Endothelial cell of umbilical vein (primary cell): Measurements from ENCODE around the gene C6orf141. TPM values are rescaled to one million over a fixed set of nuclear protein-coding genes. Genes with fewer than 3 reads are reported as not detected.

Source experiments
- BruUV-seq: library from RNA; stranded (reverse); fragments of 400-500 nt; replicated peaks from 2 replicates; lab custom pipeline; 2021; lab: Mats Ljungman, UMichigan
- CTCF ChIA-PET: fragments of 300-600, 350-600 bp; sonication (Branson Sonifier 250); formaldehyde crosslinking; loops from one replicate; lab custom pipeline; 2021; ENCODE audit warnings: antibody characterized with exemption, inconsistent platforms; lab: Charles Lee
- POLR2A ChIA-PET: fragments of 300-600, 350-600 bp; sonication (Branson Sonifier 250); formaldehyde crosslinking; loops from one replicate; lab custom pipeline; 2021; ENCODE audit warnings: antibody characterized with exemption, inconsistent platforms; lab: Charles Lee
- DNase-seq: peaks from one replicate; pipeline ENCODE4 v3.0.0-alpha.2; 2011; ENCODE audit warnings: low read depth, low spot score
- FAIRE-seq: peaks from 2 replicates; lab custom pipeline; 2011; peaks lifted over from hg19 to GRCh38; lab: Jason Lieb, UNC
- H2AFZ ChIP-seq: 2 replicates; pipeline ENCODE4 v1.6.0; 2012; ENCODE audit warnings: low read depth, low read length, control low read depth, inconsistent platforms
- H3K27ac ChIP-seq: 2 replicates; pipeline ENCODE4 v1.5.1; 2011; ENCODE audit warnings: low read depth, mild to moderate bottlenecking, control low read depth, low read length, moderate library complexity; ENCODE audit not compliant: insufficient read depth
- H3K27me3 ChIP-seq, 2 experiments: 2 replicates each; pipeline versions ENCODE4 v1.6.0 to v1.6.1; 2011; ENCODE audit warnings: low read length in 2 of 2, mixed read lengths in 1 of 2; ENCODE audit not compliant: control insufficient read depth in 2 of 2, insufficient read depth in 2 of 2
- H3K36me3 ChIP-seq, 2 experiments: 2 replicates in 1 of 2; 3 replicates in 1 of 2; pipeline ENCODE4 v1.5.1; 2011; ENCODE audit warnings: low read length in 2 of 2, mild to moderate bottlenecking in 1 of 2, moderate library complexity in 1 of 2; ENCODE audit not compliant: control insufficient read depth in 2 of 2, insufficient read depth in 2 of 2; ENCODE audit errors: extremely low read depth in 1 of 2
- H3K4me1 ChIP-seq: 3 replicates; pipeline ENCODE4 v1.5.1; 2011; ENCODE audit warnings: mild to moderate bottlenecking, low read length; ENCODE audit not compliant: control insufficient read depth, insufficient read depth; ENCODE audit errors: extremely low read depth
- H3K4me2 ChIP-seq: 2 replicates; pipeline ENCODE4 v1.6.1; 2011; ENCODE audit warnings: low read length, control low read depth, mixed read lengths; ENCODE audit not compliant: insufficient read depth
- H3K4me3 ChIP-seq, 3 experiments: fragments of 200-600 bp in 1 of 3; sonication (generic), shearing (Covaris generic) in 1 of 3; replicated peaks in 1 of 3; 2 replicates each; pipeline ENCODE4 v1.5.1; 2011 to 2016; ENCODE audit warnings: control low read depth in 3 of 3, low read length in 3 of 3, mild to moderate bottlenecking in 2 of 3, inconsistent platforms in 1 of 3, low read depth in 1 of 3, moderate library complexity in 1 of 3; ENCODE audit not compliant: insufficient read depth in 1 of 3
- H3K79me2 ChIP-seq: 2 replicates; pipeline ENCODE4 v1.6.0; 2012; ENCODE audit warnings: low read length, inconsistent platforms; ENCODE audit not compliant: control insufficient read depth, insufficient read depth
- H3K9ac ChIP-seq: replicated peaks from 2 replicates; pipeline ENCODE3; 2011; ENCODE audit warnings: low read length, control low read depth; ENCODE audit not compliant: insufficient read depth; ENCODE audit errors: extremely low read depth
- H3K9me1 ChIP-seq: replicated peaks from 3 replicates; pipeline ENCODE4 v1.6.0; 2011; ENCODE audit warnings: mild to moderate bottlenecking, low read length; ENCODE audit not compliant: control insufficient read depth, insufficient read depth; ENCODE audit errors: extremely low read depth
- H3K9me3 ChIP-seq: replicated peaks from 2 replicates; pipeline ENCODE4 v1.5.1; 2012; ENCODE audit warnings: low read length, inconsistent platforms; ENCODE audit not compliant: control insufficient read depth, insufficient read depth
- H4K20me1 ChIP-seq: replicated peaks from 2 replicates; pipeline ENCODE3; 2011; ENCODE audit warnings: mild to moderate bottlenecking, low read length; ENCODE audit not compliant: control insufficient read depth, insufficient read depth; ENCODE audit errors: extremely low read depth
- EZH2 ChIP-seq: IDR thresholded peaks from 2 replicates; pipeline ENCODE4 v1.6.1; 2012; ENCODE audit warnings: borderline replicate concordance, low read depth, mild to moderate bottlenecking, moderate library complexity, low read length, inconsistent platforms; ENCODE audit not compliant: severe bottlenecking
- FOS ChIP-seq: IDR thresholded peaks from 2 replicates; pipeline ENCODE4 v1.6.1; 2011; ENCODE audit warnings: mild to moderate bottlenecking, low read length, moderate library complexity, borderline replicate concordance; ENCODE audit not compliant: insufficient read depth
- GATA2 ChIP-seq: IDR thresholded peaks from 2 replicates; pipeline ENCODE4 v1.7.0; 2011; ENCODE audit warnings: low read depth, mild to moderate bottlenecking, moderate library complexity, mixed read lengths, low read length; ENCODE audit not compliant: insufficient read length, insufficient read depth
- JUN ChIP-seq: IDR thresholded peaks from 2 replicates; pipeline ENCODE4 v1.6.1; 2011; ENCODE audit warnings: borderline replicate concordance, low read depth; ENCODE audit not compliant: insufficient read length, insufficient read depth
- MAX ChIP-seq: IDR thresholded peaks from 2 replicates; pipeline ENCODE4 v1.6.1; 2011; ENCODE audit not compliant: insufficient read depth, insufficient read length
- MYC ChIP-seq: IDR thresholded peaks from one replicate; pipeline ENCODE4 v1.6.1; 2011; ENCODE audit warnings: mild to moderate bottlenecking, low read depth, low read length
- POLR2A ChIP-seq: IDR thresholded peaks from 2 replicates; pipeline ENCODE4 v1.6.1; 2012; ENCODE audit warnings: low read depth, mild to moderate bottlenecking, control low read depth, low read length
- POLR2AphosphoS5 ChIP-seq: IDR thresholded peaks from 2 replicates; pipeline ENCODE4 v1.6.1; 2012; ENCODE audit warnings: low read depth, mild to moderate bottlenecking, control low read depth, low read length, moderate library complexity; ENCODE audit not compliant: insufficient read depth
- dilution Hi-C: fragments of 300-500 bp; cut with MboI; formaldehyde crosslinking; loops from one replicate; pipeline ENCODE4 v1.15.0; 2019; ENCODE audit warnings: low sequenced_read_pairs; ENCODE audit not compliant: extremely low pct_ligation_motif_present
- intact Hi-C: fragments of 100-400 bp; cut with micrococcal nuclease; formaldehyde crosslinking; loops from one replicate; pipeline ENCODE4 v1.10.0; 2022
- polyA plus RNA-seq, 4 experiments: library from polyadenylated mRNA; depleted of rRNA in 3 of 4; stranded (reverse) in 3 of 4; unstranded in 1 of 4; fragments of >200 nt; gene quantifications; 2 replicates each; pipeline versions ENCODE4 v1.2.1 to v1.2.3, GENCODE V29; 2011 to 2012; ENCODE audit warnings: missing spikeins in 1 of 4
- total RNA-seq: library from RNA; stranded (reverse); gene quantifications from 2 replicates; pipeline ENCODE4 v1.2.3, GENCODE V29; 2021
- TF ChIP-seq, protein P1 (sequence below), 2 donors: IDR thresholded peaks; 1 replicate in 1 of 2; 2 replicates in 1 of 2; pipeline ENCODE4 v1.5.1; 2011; ENCODE audit warnings: low read length in 2 of 2, mild to moderate bottlenecking in 2 of 2, moderate library complexity in 2 of 2, control low read depth in 1 of 2, inconsistent platforms in 1 of 2, low read depth in 1 of 2; ENCODE audit not compliant: insufficient read depth in 1 of 2; ENCODE audit errors: extremely low read depth in 1 of 2

C6orf141 gene
- total and polyA plus RNA-seq, 2 donors (not counting 3 experiments of a cell fraction or from before 2014, with no cell fraction given) = 5.7 to 15.5 TPM

DNA sequence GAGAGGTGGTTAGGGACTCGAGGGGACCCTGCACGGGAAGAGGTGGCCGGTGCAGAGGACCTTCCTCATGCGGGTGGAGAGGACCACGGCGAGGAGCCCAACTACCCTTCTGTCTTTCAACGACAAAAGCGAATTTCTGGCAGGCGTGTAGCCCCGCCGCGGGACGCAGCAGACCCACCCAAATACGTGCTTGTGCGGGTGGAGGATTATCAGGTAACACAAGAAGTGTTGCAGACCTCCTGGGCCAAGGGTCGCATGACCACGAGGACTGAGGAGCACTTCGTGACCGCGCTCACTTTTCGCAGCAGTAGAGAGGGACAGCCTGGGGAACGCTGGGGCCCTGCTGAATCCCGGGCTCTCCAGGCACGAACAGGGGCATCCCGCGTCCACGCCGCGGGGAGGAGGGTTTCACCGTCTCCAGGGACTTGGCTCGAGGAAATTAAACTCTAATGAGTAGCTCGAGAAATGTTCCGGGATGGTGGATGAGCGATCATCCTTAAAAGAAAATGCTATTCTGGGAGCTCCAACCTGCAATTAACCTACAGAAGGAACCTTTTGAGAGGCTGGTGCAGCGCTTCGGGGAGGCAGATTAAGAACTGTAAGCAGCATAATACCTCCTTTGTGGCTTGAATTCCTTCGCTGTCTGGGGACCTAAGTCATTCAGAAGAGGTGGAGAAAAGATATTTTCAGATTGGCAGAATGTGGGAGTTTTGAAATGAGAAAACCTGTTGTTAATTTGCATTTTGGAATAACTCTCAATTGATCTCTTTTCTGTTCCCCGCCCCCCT is 804 bp downstream of the C6orf141 start:
- peak overlapping the region; percentile 51 to 71 (median 59) for H3K4me3 ChIP-seq

More for the DNA sequence above, 804 bp downstream of the C6orf141 start:
- Histone ChIP-seq H3K79me2 (peaks cover 19% of the 10 kb centered on the region), H3K27me3 (peaks cover 0 to 3% of the 10 kb centered on the region in 2 experiments), H3K9ac (peak overlapping the region; percentile 67), H2AFZ (peak overlapping the region; percentile 83), H3K4me1 (peaks cover 31% of the 10 kb centered on the region), H3K27ac (peak overlapping the region; percentile 11), H3K9me1 (no peaks in the 10 kb centered on the region), H4K20me1 (no peaks in the 10 kb centered on the region), H3K9me3 (no peaks in the 10 kb centered on the region), H3K4me2 (peak overlapping the region; percentile 79), H3K36me3 (no peaks in the 10 kb centered on the region)
- TF ChIP-seq MAX = no peak
- TF ChIP-seq POLR2AphosphoS5 = no peak
- TF ChIP-seq GATA2 = no peak
- TF ChIP-seq, protein P1, sequence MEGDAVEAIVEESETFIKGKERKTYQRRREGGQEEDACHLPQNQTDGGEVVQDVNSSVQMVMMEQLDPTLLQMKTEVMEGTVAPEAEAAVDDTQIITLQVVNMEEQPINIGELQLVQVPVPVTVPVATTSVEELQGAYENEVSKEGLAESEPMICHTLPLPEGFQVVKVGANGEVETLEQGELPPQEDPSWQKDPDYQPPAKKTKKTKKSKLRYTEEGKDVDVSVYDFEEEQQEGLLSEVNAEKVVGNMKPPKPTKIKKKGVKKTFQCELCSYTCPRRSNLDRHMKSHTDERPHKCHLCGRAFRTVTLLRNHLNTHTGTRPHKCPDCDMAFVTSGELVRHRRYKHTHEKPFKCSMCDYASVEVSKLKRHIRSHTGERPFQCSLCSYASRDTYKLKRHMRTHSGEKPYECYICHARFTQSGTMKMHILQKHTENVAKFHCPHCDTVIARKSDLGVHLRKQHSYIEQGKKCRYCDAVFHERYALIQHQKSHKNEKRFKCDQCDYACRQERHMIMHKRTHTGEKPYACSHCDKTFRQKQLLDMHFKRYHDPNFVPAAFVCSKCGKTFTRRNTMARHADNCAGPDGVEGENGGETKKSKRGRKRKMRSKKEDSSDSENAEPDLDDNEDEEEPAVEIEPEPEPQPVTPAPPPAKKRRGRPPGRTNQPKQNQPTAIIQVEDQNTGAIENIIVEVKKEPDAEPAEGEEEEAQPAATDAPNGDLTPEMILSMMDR (IDR thresholded peaks at IDR 0.05; ENCODE audit: extremely low read depth in 1 of 2, insufficient read depth in 1 of 2, low read depth in 1 of 2, low read length in 2 of 2) = no peak
- TF ChIP-seq JUN = no peak
- no peak for TF ChIP-seq POLR2A
- TF ChIP-seq MYC = no peak
- no peak for TF ChIP-seq FOS
- TF ChIP-seq EZH2 = no peak
- TSS peak; percentile 29 for BruUV-seq
- POLR2A ChIA-PET = no interaction called here
- intact Hi-C loops = loop anchor here (1.0 to 5.0 kb wide), 3 partner anchors 15 to 224 kb away; no protein-coding TSS in a partner anchor
- dilution Hi-C loops = no loop called here
- DNase-seq (peak; percentile 40), FAIRE-seq (no peak)
- CTCF ChIA-PET = interaction anchor here (1.3 to 6.8 kb wide), 8 partner anchors 8 to 56 kb away, joined by 4 to 80 read pairs (median 8); no protein-coding TSS in a partner anchor
